GM18511 (cell line): ENCODE data around the gene PDE9A.
"Not testable (repeated sequence)": the region's sequence is repeated elsewhere in the genome, so short reads cannot be mapped to it uniquely, and the experiment has no call there.

ENCODE experiments used
- ATAC-seq: cut with Tn5 transposase; IDR thresholded peaks from one replicate; pipeline ENCODE4 v1.9.1; 2021; ENCODE audit warnings: mild to moderate bottlenecking, moderate library complexity; ENCODE audit not compliant: unreplicated experiment

PDE9A gene

GRCh38 chr21:42653231-42654061, at the start of gene PDE9A:
Gene PDE9A (plus strand): TSS chr21:42653621. CDS start chr21:42653815, 194 bp downstream.
- no peak for ATAC-seq

GRCh38 chr21:42607102-42607501, 46.3 kb upstream of the PDE9A start:
- ATAC-seq, result no peak

GRCh38 chr21:42607525-42608102, 45.8 kb upstream of the PDE9A start:
- ATAC-seq, result no peak

- ATAC-seq, result no peak
These were observed 45.0 kb upstream of the PDE9A start for GRCh38 chr21:42608446-42608845.

GRCh38 chr21:42609811-42610210, 43.6 kb upstream of the PDE9A start:
- no peak for ATAC-seq

- no peak for ATAC-seq
These were observed 41.6 kb upstream of the PDE9A start for GRCh38 chr21:42611852-42612251.

GRCh38 chr21:42612390-42612789, 41.0 kb upstream of the PDE9A start:
- no peak for ATAC-seq

GRCh38 chr21:42613756-42614155, 39.7 kb upstream of the PDE9A start:
- no peak for ATAC-seq

- ATAC-seq, result no peak
These were observed 39.0 kb upstream of the PDE9A start for GRCh38 chr21:42614396-42614795.

GRCh38 chr21:42614811-42615351, 38.5 kb upstream of the PDE9A start:
- no peak for ATAC-seq

GRCh38 chr21:42615377-42615776, 38.0 kb upstream of the PDE9A start:
- ATAC-seq, result not testable (repeated sequence)

GRCh38 chr21:42615924-42616323, 37.5 kb upstream of the PDE9A start:
- no peak for ATAC-seq

- ATAC-seq, result no peak
These were observed 37.0 kb upstream of the PDE9A start for GRCh38 chr21:42616446-42616845.

- no peak for ATAC-seq
These were observed 36.5 kb upstream of the PDE9A start for GRCh38 chr21:42616941-42617340.

- no peak for ATAC-seq
These were observed 35.9 kb upstream of the PDE9A start for GRCh38 chr21:42617486-42617885.

GRCh38 chr21:42618707-42619102, 34.7 kb upstream of the PDE9A start:
- ATAC-seq, result no peak

- ATAC-seq, result no peak
These were observed 34.3 kb upstream of the PDE9A start for GRCh38 chr21:42619166-42619565.

GRCh38 chr21:42619841-42620240, 33.6 kb upstream of the PDE9A start:
- ATAC-seq, result no peak

GRCh38 chr21:42621166-42621818, 32.1 kb upstream of the PDE9A start:
- no peak for ATAC-seq

GRCh38 chr21:42621819-42622177, 31.6 kb upstream of the PDE9A start:
- no peak for ATAC-seq

- no peak for ATAC-seq
These were observed 31.1 kb upstream of the PDE9A start for GRCh38 chr21:42622284-42622683.

GRCh38 chr21:42623694-42624093, 29.7 kb upstream of the PDE9A start:
- no peak for ATAC-seq
